HG02938 (cell line): ENCODE data around the gene PRDX6.
"Not testable (repeated sequence)": the region's sequence is repeated elsewhere in the genome, so short reads cannot be mapped to it uniquely, and the experiment has no call there.

Source experiments
- ATAC-seq: cut with Tn5 transposase; IDR thresholded peaks from one replicate; pipeline ENCODE4 v1.9.1; 2021; ENCODE audit warnings: mild to moderate bottlenecking, moderate library complexity; ENCODE audit not compliant: unreplicated experiment

Gene PRDX6

GRCh38 chr1:173467426-173467825, 9.7 kb upstream of the PRDX6 start:
- ATAC-seq, result no peak

GRCh38 chr1:173469656-173470055, 7.5 kb upstream of the PRDX6 start:
- no peak for ATAC-seq

DNA sequence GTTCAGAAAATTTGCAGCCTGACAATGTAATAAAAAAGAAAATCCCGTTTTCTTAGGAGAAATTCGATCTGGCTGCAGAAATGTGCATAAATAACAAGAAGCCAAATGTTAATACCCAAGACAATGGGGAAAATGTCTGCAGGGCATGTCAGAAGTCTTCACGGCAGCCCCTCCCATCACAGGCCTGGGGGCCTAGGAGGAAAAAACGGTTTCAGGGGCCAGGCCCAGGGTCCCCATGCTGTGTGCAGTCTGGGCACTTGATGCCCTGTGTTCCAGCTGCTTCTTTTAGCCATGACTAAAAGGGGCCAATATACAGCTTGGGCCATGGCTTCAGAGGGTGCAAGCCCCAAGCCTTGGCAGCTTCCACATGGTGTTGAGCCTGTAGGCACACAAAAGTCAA, 6.5 kb upstream of the PRDX6 start:
- no peak for ATAC-seq

GRCh38 chr1:173473599-173474011, 3.5 kb upstream of the PRDX6 start:
- no peak for ATAC-seq

DNA sequence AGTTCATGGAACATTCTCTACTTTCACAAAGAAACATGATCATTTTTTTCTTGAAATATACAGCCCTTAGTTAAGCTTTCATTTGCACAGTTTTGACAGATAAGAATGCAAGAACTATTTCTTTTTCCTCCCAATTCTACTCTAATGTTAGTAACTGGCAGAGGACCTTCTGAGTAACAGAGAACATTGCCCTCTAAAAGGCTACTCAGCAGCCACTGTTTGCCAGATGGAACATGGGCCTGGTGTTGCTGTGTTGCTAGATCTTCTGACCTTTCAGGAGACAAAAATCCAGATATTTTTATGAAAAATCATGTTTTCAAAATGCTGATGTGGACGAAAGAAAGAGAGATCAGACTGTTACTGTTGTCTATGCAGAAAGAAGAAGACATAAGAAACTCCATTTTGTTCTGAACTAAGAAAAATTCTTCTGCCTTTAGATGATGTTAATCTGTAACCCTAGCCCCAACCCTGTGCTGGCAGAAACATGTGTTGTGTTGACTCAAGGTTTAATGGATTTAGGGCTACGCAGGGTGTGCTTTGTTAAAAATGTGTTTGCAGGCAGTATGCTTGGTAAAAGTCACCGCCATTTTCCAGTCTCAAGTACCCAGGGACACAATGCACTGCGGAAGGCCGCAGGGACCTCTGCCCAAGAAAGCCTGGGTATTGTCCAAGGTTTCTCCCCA, 2.9 kb upstream of the PRDX6 start:
- ATAC-seq, result no peak

DNA sequence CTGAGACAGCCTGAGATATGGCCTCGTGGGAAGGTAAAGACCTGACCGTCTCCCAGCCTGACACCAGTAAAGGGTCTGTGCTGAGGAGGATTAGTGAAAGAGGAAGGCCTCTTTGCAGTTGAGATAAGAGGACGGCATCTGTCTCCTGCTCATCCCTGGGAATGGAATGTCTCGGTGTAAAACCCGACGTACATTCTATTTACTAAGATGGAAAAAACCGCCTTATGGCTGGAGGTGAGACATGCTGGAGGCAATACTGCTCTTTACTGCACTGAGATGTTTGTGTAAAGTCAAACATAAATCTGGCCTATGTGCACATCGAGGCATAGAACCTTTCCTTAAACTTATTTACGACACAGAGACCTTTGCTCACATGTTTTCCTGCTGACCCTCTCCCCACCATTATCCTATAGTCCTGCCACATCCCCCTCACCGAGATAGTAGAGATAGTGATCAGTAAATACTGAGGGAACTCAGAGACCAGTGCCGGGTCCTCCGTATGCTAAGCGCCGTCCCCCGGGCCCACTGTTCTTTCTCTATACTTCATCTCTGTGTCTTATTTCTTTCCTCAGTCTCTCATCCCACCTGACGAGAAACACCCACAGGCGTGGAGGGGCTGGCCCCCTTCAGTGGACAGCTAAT, 2.2 kb upstream of the PRDX6 start:
- not testable (repeated sequence) for ATAC-seq

- ATAC-seq, result no peak
Observed at GRCh38 chr1:173475564-173476196, 1.5 kb upstream of the PRDX6 start.

GRCh38 chr1:173476197-173476664, 904 bp upstream of the PRDX6 start:
- ATAC-seq, result no peak

DNA sequence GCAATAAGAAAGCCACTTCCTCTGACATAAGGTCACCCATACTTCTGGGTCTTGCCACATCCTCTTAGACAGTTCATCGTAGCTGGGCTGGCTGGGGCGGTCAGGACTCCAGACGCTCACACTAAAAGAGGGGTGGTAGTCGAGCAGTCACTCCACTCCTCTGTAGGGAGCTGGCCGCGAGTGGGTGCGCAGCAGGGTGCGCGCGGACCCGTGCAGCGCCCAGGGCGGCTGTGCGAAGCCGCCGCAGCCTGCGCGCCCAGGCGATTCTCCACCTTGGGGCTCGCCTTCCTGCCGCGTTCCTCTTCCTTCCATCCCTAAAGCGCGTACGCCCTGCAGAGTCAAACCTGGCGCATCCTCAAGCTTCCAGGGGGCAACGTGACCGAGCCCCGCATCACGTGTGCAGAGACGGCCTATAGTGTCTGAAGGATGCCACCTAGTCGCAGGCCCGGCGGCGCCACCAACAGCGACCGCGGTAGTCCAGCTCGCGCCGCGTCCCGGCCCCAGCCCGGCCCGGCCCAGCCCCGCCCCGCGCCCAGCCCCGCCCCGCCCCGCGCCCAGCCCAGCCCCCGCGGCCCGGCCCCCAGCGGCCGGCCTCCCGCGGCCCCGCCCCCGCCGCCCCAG, 360 bp upstream of the PRDX6 start:
- peak; percentile 93 for ATAC-seq

DNA sequence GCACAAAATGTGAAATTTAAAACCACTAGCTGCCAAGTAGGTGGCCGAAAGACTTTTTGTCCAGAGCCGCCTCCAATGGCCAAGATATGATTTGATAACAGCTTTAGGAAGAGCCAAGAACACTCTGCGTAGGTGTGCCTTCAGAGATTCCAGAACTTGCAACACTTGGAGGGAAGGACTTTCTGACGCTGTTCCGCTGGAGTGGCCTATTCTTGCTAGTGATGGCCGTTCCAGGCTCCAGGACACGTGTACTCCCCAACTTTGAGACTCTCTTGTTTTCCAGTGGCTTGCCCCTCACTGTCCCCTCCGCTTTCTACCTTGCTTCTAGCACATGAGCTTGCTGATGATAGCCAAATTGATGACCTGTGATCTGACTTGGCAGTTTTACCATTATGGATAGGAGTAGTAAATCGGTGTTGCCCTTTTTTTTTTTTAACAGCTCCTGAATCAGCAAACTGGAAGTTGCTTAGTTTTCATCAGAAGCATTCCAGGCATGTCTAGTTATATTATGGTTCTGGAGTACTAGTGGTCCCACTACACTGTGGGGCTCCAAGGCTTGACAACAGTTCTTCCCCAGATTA, 1.0 kb downstream of the PRDX6 start:
- ATAC-seq, result no peak

- ATAC-seq, result no peak
Observed at GRCh38 chr1:173479649-173480048, 2.5 kb downstream of the PRDX6 start.

- no peak for ATAC-seq
Observed at GRCh38 chr1:173481195-173481772, 4.1 kb downstream of the PRDX6 start.

DNA sequence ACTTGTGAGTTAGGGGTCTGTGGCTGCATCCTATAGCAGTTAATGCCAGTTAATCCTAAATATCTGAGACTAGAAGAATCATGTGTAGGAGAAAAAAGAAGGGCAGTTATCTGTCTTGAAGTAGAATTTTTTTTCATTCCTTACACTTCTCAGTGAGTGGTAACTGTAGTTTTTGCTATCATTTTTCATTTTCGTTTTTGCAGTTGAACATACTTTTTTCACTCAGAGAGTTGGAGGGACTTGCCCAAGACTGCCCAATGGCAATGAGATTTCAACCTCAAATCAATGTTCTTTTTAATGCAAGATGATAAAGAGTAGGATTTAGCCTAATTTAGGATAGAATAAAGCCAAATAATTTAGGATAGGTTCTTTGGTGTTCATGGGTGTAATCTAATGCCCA, 5.5 kb downstream of the PRDX6 start:
- no peak for ATAC-seq

- no peak for ATAC-seq
Observed at GRCh38 chr1:173484276-173484675, 7.1 kb downstream of the PRDX6 start.

GRCh38 chr1:173485401-173485800, 8.3 kb downstream of the PRDX6 start:
- no peak for ATAC-seq

- ATAC-seq, result no peak
Observed at GRCh38 chr1:173488001-173488400, 10.9 kb downstream of the PRDX6 start.

DNA sequence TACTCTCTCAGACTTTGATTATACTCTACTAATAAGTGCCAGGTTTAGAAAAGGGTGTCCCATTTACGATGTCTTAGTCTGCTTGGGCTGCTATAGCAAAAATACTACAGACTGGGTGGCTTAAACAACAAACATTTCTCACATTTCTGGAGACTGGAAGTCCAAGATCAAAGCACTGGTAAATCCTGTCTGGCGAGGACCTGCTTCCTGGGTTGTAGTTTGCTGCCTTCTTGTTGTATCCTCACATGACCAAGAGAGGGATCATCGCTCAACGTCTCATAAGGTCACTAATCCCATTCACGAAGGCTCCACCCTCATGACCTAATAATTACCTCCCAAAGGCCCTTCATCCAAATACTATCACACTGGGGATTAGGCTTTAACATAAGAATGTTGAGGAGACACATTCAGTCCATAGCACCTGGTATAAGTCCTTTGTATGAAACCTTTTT, 12.0 kb downstream of the PRDX6 start:
- ATAC-seq, result no peak

- no peak for ATAC-seq
Observed at GRCh38 chr1:173489929-173490328, 12.8 kb downstream of the PRDX6 start.

DNA sequence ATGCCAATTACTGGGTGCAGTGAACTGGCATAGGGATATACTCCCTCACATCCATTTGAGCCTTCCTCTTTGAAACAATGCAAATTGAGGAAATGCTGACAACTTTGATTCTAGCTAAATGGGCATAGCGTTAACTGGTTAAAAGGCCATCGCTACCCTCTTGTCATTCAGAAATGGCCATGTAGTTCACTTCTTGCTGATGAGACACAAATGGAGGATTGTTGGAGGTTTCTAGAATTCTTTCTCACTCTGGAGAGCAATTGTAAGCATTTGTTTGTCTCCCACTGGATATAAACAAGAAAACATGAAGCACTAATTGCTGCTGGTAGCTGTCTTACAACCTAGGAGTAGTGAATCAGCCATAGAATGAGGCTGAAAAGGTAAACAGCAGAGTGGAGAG, 14.4 kb downstream of the PRDX6 start:
- ATAC-seq, result no peak

DNA sequence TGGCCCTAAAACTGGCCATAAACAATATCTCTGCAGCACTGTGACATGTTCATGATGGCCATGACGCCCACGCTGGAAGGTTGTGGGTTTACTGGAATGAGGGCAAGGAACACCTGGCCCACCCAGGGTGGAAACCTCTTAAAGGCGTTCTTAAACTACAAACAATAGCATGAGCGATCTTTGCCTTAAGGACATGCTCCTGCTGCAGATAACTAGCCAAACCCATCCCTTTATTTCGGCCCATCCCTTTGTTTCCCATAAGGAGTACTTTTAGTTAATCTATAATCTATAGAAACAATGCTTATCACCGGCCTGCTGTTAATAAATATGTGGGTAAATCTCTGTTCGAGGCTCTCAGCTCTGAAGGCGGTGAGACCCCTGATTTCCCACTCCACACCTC, 16.0 kb downstream of the PRDX6 start:
- not testable (repeated sequence) for ATAC-seq
